Superior temporal gyrus (tissue), 1 donor: Measurements from ENCODE around the gene ZGRF1.
"Not testable (repeated sequence)": the region's sequence is repeated elsewhere in the genome, so short reads cannot be mapped to it uniquely, and the experiment has no call there.

ENCODE experiments used
- DNase-seq: peaks from one replicate; pipeline ENCODE4 v3.0.0-alpha.2; 2016; ENCODE audit errors: extremely low spot score

ZGRF1 gene

DNA sequence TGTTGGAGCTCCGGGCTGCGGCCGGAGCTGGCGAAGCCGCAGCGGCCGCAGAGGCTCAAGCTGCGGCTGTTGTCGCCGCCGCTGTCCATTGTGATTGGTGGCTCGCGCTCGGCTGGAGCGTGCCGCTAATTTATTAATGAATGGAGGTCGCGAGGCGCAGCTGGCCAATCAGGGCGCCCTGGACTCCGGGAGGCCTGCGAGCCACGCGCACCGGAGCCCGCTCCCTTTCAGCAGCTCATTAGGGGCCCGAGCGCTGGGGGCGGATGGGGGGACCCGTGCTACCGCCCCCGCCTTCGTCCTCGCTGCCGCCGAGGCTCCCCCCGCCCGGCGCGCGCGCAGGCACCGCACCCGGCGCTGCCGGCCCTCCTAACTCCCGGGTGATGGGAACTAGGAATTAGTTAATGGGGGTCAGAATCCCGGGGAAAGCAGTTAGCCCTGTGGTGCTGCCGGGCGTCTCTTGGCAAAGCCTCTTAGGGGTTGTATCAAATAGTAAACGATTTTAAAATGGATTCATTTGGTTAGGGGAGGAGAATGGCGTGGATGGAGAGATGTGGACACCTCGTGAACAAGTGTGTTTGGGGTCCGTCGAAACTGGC is 120.1 kb downstream of the ZGRF1 start:
- no peak for DNase-seq

DNA sequence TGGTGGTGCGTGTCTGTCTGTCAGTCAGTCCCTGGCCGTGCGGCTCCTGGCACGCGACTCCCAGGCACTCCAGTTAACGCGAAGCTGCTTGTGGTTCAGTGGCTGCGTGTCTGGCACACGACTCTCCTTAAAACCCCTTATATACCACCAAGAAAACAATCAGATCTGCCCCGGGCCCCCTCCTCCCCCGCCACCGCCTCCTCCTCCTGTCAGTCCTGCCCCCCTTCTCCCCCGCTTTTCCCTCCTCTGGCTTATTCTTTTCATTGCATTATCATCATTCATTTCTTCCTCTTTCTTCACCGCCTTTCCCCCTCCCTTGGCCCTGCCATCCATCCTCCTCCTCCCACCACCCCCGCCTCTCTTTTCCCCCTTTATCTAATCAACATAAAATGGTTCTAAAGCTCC is 120.6 kb downstream of the ZGRF1 start, which contains the start of gene NEUROG2:
Gene NEUROG2, minus strand, starts transcription at position 115 of the 405 bp plus-strand sequence. CDS start 705 bp downstream, outside the sequence.
- DNase-seq: no peak

GRCh38 chr4:112515198-112516065 is 121.3 kb downstream of the ZGRF1 start:
- DNase-seq: no peak

DNA sequence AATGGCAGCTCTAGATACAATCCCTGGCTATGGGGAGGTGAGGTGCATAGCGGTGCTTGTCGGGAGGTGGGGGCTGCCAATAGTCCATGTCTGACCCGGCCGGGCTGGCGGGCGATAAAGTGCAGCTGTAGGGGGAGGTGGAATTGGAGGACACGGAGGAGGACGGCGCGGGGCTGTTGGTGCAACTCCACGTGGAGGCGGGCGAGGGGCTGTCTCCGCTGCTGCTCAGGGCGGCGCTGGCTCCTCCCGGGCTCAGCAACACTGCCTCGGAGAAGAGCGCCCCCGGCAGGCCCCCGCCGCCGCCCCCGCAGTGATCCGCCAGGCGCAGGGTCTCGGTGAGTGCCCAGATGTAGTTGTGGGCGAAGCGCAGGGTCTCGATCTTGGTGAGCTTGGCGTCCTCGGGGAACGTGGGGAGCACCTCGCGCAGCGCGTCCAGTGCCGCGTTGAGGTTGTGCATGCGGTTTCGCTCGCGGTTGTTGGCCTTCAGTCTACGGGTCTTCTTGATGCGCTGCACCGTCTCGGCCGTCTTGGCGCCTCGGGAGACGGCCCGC is 122.0 kb downstream of the ZGRF1 start:
- no peak for DNase-seq

DNA sequence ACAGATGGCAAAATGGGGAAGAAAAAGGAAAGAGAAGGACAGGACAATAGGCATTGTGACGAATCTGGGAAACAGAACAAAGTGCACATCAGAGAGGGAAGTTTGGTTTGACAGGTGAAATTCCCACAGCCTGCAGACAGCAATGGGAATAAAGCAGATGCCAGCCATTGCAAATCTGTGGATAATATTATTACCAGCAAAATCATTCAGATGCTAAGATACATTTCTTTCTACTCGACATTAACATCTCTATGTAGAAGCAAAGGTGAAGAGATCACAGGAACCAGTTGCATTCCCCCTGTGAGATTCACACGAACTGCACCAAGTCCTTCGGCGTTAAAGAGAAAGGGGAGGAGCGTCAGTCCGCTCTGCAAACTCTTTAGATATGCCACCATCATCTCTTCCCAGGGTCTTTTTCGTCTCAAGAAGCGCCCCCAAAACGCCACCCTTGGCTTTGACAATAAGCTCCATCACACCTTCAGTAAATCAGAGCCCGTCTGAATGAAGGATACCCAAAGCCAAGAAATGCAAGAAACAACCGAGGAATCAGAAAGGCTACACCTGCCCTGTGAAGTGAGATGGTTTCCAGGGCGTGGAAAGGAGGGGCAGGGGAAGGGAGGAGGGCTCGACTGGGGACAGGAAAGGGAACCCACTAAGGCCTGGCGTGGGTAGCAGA is 122.6 kb downstream of the ZGRF1 start:
- DNase-seq: no peak

DNA sequence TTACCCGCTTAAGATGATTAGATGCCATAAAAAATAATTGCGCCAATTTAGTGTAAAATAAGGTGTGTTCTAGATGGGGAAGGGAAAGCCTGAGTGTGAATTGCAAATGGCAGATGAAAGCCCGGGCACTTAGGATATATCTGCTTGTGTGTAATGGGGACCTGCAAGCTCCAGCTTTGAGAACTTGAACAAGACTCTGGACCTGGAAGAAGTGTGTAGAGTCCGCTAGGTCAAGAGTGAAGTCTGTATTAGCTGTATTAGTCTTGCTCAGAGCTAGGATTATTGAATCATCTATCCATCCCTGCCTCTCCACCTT is 124.9 kb downstream of the ZGRF1 start:
- DNase-seq: no peak

DNA sequence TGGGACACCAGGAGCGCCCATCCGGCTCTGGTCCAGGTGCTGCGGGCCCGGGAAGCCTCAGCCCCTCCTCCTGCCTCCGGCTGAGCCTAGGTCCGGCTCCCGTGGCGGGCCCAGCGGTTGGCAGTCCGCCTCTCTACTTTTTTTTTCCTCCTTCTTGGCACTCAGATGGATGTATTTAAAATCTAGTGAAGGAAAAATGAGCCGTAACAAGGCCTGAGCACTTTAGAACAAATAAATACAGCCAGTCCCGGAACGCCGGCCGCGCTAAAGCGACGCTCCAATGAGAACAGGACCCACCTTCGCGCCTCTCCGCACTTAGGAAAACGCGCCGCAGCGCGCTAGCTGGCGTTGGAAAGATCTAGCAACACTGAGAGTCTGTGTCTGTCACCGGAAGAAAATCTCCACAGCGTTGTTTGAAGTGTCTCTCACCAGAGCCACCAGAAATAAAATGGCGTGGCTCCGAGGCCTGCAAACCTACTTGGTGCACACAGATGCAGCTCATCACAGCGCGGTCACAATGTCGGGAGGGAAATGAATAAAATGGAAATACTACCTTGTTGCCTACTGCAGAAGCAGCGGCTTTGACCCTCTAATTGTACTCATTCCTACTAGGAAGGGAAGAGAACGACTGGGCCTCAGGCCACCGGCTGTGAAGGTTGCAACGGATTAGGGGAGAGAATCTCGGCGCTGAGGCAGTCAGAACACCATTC is 125.5 kb downstream of the ZGRF1 start:
- DNase-seq: no peak

GRCh38 chr4:112510291-112511092 is 126.2 kb downstream of the ZGRF1 start:
- DNase-seq: no peak

- DNase-seq: no peak
Observed at GRCh38 chr4:112509243-112510141, 127.2 kb downstream of the ZGRF1 start.

DNA sequence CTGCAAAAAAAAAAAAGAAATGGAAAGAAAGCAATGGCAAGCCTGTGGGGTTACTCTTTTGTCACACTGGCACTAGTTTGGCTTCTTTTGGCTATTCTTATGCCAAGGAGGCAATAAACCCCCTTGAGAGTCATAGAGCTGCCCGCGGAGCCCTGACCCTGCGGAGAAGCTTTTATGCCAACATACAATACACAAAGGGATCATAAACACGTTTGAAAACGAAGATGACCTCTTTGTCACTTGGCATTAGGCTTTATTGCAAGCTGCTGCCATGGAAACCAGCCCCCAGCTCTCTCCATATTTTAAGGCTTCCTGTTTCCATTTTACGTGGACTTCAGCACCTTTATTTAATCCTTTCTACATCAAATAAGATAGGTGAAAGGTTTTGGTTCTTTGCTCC is 128.4 kb downstream of the ZGRF1 start:
- DNase-seq: no peak

DNA sequence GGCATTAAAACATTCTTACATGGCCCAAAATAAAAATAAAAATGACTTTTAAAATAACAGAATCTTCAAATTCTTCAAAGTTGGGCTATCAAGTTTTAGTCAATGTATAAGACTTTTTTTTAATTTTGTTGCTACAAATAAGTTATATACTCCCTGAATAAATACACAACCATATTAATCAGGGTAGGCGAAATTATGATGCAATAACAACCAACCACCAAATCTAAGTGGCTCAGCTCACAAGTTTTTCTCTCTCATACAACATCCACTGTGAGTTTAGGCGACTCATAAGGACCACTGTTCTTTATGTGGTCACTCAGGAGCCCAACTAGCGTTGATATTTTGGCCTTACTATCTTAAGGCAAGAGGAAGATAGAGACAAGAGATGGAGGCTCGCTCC is 131.9 kb downstream of the ZGRF1 start:
- no peak for DNase-seq

DNA sequence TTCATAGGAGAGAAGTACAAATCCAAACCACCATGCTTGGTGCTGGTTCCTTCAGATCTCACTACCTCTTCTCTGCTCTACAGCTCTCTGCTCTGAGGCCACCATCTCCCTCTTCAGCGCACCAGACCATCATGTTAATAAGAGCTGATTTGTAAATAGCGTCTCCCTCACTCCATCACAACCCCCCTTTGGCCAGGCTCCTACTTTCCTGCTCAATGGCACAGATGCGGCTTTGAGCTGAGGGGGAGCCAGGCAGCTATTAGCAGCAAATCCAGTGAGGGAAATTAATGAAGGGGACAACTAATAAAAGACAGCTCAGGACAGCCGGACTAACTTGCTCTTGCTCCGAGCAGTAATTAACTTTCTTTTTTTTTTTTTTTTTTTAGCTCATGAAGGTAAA is 133.8 kb downstream of the ZGRF1 start:
- DNase-seq: no peak

GRCh38 chr4:112492321-112492720 is 144.4 kb downstream of the ZGRF1 start:
- no peak for DNase-seq

- not testable (repeated sequence) for DNase-seq
Observed at GRCh38 chr4:112490808-112491207, 145.9 kb downstream of the ZGRF1 start.
